Glutamatergic neuron (in vitro differentiated cells): ENCODE measurements around the gene MTF1. TPM values are rescaled to one million over a fixed set of nuclear protein-coding genes. Genes with fewer than 3 reads are reported as not detected.
A peak's percentile ranks its signal among the peaks of the same experiment; 100 is the strongest.

Experiments
- DNase-seq: peaks from one replicate; pipeline ENCODE4 v3.0.0; 2022
- H3K27ac Mint-ChIP-seq: one replicate; pipeline ENCODE4 v1.8.0; 2020; ENCODE audit warnings: mild to moderate bottlenecking, mixed read lengths, inconsistent platforms; ENCODE audit not compliant: unreplicated experiment
- H3K27me3 Mint-ChIP-seq: one replicate; pipeline ENCODE4 v1.8.0; 2020; ENCODE audit warnings: mild to moderate bottlenecking, moderate library complexity, mixed read lengths, inconsistent platforms; ENCODE audit not compliant: unreplicated experiment
- H3K36me3 Mint-ChIP-seq: one replicate; pipeline ENCODE4 v1.8.0; 2020; ENCODE audit warnings: mild to moderate bottlenecking, mixed read lengths, inconsistent platforms; ENCODE audit not compliant: unreplicated experiment
- H3K4me1 Mint-ChIP-seq: one replicate; pipeline ENCODE4 v1.8.0; 2020; ENCODE audit warnings: mild to moderate bottlenecking, low read depth, mixed read lengths, inconsistent platforms; ENCODE audit not compliant: unreplicated experiment
- H3K4me3 Mint-ChIP-seq: one replicate; pipeline ENCODE4 v1.8.0; 2020; ENCODE audit warnings: mild to moderate bottlenecking, mixed read lengths, inconsistent platforms; ENCODE audit not compliant: unreplicated experiment
- H3K9me3 Mint-ChIP-seq: one replicate; pipeline ENCODE4 v1.8.0; 2020; ENCODE audit warnings: mild to moderate bottlenecking, moderate library complexity, mixed read lengths, inconsistent platforms; ENCODE audit not compliant: unreplicated experiment
- total RNA-seq: library from RNA; stranded (reverse); fragmentation: NEBNext Ultra II Directional; extraction: Animal tissue kit (Norgen Biotek cat#: 25700); gene quantifications from one replicate; pipeline ENCODE4 v1.2.1, GENCODE V29; 2021; ENCODE audit not compliant: unreplicated experiment
- TF ChIP-seq, protein P1 (sequence below): fragments of 200-600 bp; sonication (generic); IDR thresholded peaks from one replicate; pipeline ENCODE4 v1.5.0; 2021; ENCODE audit not compliant: partially characterized antibody, unreplicated experiment

The MTF1 gene
- total RNA-seq, 1 donor from 2014 or later: 15.5 TPM

DNA sequence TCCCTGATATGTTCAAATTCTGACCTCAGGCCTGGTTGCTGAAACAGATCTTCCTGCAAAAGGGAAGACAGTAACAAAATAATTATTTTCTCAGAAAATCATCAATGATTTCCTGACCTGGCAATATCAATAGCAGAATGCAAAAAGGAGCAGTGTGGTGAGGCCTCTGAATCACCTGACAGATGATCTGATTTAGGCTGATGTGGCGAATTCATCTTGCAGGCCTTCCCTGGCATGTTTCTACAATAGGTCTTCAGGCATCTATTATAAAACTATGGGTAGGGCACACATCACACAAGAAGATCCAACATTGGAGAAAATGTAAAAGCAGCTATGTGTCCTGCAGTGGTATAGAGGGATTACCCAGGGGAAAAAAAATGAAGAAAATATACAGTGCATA is 7.1 kb upstream of the MTF1 start:
- no peaks in the 10 kb centered on the region for H3K27me3 Mint-ChIP-seq
- H3K27ac Mint-ChIP-seq: no peak overlapping the region
- no peaks in the 10 kb centered on the region for H3K36me3 Mint-ChIP-seq
- TF ChIP-seq, protein P1, sequence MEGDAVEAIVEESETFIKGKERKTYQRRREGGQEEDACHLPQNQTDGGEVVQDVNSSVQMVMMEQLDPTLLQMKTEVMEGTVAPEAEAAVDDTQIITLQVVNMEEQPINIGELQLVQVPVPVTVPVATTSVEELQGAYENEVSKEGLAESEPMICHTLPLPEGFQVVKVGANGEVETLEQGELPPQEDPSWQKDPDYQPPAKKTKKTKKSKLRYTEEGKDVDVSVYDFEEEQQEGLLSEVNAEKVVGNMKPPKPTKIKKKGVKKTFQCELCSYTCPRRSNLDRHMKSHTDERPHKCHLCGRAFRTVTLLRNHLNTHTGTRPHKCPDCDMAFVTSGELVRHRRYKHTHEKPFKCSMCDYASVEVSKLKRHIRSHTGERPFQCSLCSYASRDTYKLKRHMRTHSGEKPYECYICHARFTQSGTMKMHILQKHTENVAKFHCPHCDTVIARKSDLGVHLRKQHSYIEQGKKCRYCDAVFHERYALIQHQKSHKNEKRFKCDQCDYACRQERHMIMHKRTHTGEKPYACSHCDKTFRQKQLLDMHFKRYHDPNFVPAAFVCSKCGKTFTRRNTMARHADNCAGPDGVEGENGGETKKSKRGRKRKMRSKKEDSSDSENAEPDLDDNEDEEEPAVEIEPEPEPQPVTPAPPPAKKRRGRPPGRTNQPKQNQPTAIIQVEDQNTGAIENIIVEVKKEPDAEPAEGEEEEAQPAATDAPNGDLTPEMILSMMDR: no peak
- no peak overlapping the region for H3K4me3 Mint-ChIP-seq
- no peaks in the 10 kb centered on the region for H3K4me1 Mint-ChIP-seq
- DNase-seq: no peak
- no peaks in the 10 kb centered on the region for H3K9me3 Mint-ChIP-seq

DNA sequence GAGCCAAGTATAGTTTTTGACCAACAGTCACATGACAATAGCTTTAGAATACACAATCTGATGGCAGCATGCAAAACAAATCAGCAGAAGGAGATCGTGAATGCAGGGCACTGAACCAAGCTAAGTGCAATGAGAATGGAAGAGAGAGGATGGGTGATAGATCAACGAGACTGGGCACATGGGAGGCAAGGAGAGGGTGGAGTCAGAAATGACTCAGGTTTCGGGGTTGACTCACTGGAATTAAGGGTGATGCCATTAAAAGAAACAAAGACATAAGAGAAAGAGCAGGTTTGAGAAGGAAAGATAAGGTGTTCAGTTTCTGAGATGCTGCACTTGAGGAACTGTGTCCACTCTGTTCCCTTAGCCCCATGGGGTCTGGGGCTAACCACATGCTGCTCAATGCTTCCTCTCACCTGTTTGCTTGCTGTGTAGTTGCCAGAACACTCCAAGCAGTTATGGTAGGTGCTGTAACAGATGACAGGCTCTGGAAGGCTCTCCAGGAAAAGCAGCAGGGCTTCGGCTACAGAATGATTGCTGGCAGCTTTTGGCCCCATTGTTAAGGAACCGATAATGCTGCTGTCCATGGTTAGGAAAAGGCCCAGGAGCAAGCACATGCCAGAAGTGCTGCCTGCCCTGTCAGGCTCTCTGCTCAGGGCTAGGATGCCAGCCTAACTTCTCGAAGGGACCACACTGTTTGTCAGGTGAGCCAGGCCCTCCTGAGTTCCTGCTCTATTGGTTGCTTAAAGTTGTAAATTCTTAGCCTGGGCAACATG is 6.1 kb upstream of the MTF1 start:
- H3K27me3 Mint-ChIP-seq: no peaks in the 10 kb centered on the region
- no peaks in the 10 kb centered on the region for H3K4me1 Mint-ChIP-seq
- no peak overlapping the region for H3K27ac Mint-ChIP-seq
- H3K4me3 Mint-ChIP-seq: no peak overlapping the region
- no peaks in the 10 kb centered on the region for H3K36me3 Mint-ChIP-seq
- no peaks in the 10 kb centered on the region for H3K9me3 Mint-ChIP-seq
- TF ChIP-seq, protein P1: no peak
- DNase-seq: no peak

DNA sequence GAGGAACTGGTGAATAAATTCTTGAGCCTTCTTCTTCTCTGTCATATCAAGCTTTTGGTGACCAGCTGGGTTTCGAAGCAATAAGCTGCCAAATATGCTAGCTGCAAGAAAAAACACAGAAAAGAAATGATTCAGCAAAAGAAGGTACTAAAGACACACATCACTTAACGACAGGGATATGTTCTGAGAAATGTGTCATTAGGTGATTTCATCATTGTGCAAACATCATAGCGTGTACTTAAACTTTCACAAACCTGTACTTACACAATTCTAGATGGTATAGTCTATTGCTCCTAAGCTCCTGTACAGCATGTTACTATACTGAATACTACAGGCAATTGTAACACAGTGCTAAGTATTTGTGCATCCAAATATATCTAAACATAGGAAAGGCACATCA is 2.9 kb upstream of the MTF1 start:
- DNase-seq: no peak
- peaks cover 2% of the 10 kb centered on the region for H3K4me1 Mint-ChIP-seq
- TF ChIP-seq, protein P1: no peak
- no peak overlapping the region for H3K27ac Mint-ChIP-seq
- H3K9me3 Mint-ChIP-seq: no peaks in the 10 kb centered on the region
- H3K27me3 Mint-ChIP-seq: peaks cover 3% of the 10 kb centered on the region
- no peak overlapping the region for H3K4me3 Mint-ChIP-seq
- no peaks in the 10 kb centered on the region for H3K36me3 Mint-ChIP-seq

DNA sequence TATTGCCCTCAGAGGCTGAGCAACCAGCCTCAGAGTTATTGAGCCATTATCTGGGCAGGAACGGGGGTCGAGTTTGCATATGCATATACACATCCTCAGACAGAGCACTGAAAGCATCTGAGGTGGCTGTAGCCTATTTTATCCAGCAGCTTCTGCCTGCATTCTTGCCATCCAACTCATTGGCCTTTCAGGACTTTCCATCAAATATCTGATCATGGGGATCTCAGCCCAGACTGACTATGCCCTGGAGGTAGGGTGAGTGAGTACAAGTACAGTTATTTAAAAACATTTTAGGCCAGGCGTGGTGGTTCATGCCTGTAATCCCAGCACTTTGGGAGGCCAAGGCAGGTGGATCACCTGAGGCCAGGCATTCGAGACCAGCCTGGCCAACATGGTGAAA is 1.8 kb upstream of the MTF1 start:
- TF ChIP-seq, protein P1: no peak
- Mint-ChIP-seq H3K27me3 (peaks cover 3% of the 10 kb centered on the region), H3K36me3 (no peaks in the 10 kb centered on the region), H3K4me1 (peaks cover 2% of the 10 kb centered on the region), H3K9me3 (no peaks in the 10 kb centered on the region), H3K27ac (no peak overlapping the region), H3K4me3 (no peak overlapping the region)
- no peak for DNase-seq

DNA sequence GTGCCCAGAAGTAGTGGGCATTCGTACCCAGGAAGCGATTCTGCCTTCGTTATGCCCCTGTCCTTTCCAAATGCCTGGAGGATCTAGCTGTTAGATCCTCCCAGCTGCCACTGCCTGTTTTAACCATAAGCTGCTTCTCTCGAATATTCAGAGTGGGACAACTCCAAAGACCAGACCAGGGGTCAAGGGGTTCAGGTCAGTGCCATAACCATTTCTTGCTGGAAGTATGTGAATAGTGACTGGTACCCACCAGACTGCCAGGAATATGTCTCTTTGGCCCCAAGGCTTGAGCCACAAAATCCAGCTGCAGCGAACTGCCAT is 914 bp upstream of the MTF1 start:
- Mint-ChIP-seq H3K4me1 (peaks cover 2% of the 10 kb centered on the region), H3K9me3 (no peaks in the 10 kb centered on the region), H3K27me3 (peaks cover 3% of the 10 kb centered on the region), H3K36me3 (no peaks in the 10 kb centered on the region), H3K27ac (peak overlapping the region; percentile 59), H3K4me3 (peak overlapping the region; percentile 95)
- TF ChIP-seq, protein P1: peak; percentile 57
- DNase-seq: no peak
